MCF 10A (cell line): ENCODE data around the gene IQSEC1. TPM values are rescaled to one million over a fixed set of nuclear protein-coding genes. Genes with fewer than 3 reads are reported as not detected.

ENCODE experiments used
- BruUV-seq: library from RNA; stranded (reverse); fragments of 400-500 nt; replicated peaks from 2 replicates; lab custom pipeline; 2021; lab: Mats Ljungman, UMichigan
- CTCF ChIA-PET: fragments of 300-600 bp; sonication (Branson Sonifier 250); formaldehyde crosslinking; extraction: SDS; loops from one replicate; lab custom pipeline; 2021; ENCODE audit warnings: antibody characterized with exemption, inconsistent platforms; lab: Yijun Ruan, JAX
- POLR2A ChIA-PET: fragments of 300-600, 350-650 bp; sonication (Branson Sonifier 250); formaldehyde crosslinking; extraction: SDS; loops from one replicate; lab custom pipeline; 2020; ENCODE audit warnings: antibody characterized with exemption, inconsistent platforms; lab: Yijun Ruan, JAX
- DNase-seq: peaks from one replicate; pipeline ENCODE4 v3.0.0-alpha.2; 2018; ENCODE audit not compliant: unreplicated experiment
- H3K27ac Mint-ChIP-seq: one replicate; pipeline ENCODE4 v1.8.0; 2022; ENCODE audit warnings: mild to moderate bottlenecking, low read depth, mixed read lengths; ENCODE audit not compliant: unreplicated experiment
- H3K27me3 Mint-ChIP-seq: one replicate; pipeline ENCODE4 v1.8.0; 2022; ENCODE audit warnings: mixed read lengths; ENCODE audit not compliant: insufficient read depth, unreplicated experiment
- H3K36me3 Mint-ChIP-seq: one replicate; pipeline ENCODE4 v1.8.0; 2022; ENCODE audit warnings: mild to moderate bottlenecking, moderate library complexity, mixed read lengths; ENCODE audit not compliant: insufficient read depth, unreplicated experiment
- H3K4me1 Mint-ChIP-seq: one replicate; pipeline ENCODE4 v1.8.0; 2022; ENCODE audit warnings: mixed read lengths; ENCODE audit not compliant: insufficient read depth, unreplicated experiment
- H3K4me3 Mint-ChIP-seq: one replicate; pipeline ENCODE4 v1.8.0; 2022; ENCODE audit warnings: mild to moderate bottlenecking, moderate library complexity, mixed read lengths; ENCODE audit not compliant: unreplicated experiment
- H3K9me3 Mint-ChIP-seq: one replicate; pipeline ENCODE4 v1.8.0; 2022; ENCODE audit warnings: mixed read lengths; ENCODE audit not compliant: unreplicated experiment
- CTCF ChIP-seq: fragments of 200-600 bp; IDR thresholded peaks from one replicate; pipeline ENCODE4 v1.8.0; 2022; ENCODE audit warnings: antibody characterized with exemption, mild to moderate bottlenecking; ENCODE audit not compliant: unreplicated experiment
- intact Hi-C: fragments of 100-400 bp; cut with micrococcal nuclease; formaldehyde crosslinking; loops from 2 replicates; pipeline ENCODE4 v1.14.1; 2022
- total RNA-seq: library from RNA; stranded (reverse); gene quantifications from 2 replicates; pipeline ENCODE4 v1.2.3, GENCODE V29; 2022

The IQSEC1 gene
- total RNA-seq, 1 experiment from 2014 or later = 18.7 TPM

DNA sequence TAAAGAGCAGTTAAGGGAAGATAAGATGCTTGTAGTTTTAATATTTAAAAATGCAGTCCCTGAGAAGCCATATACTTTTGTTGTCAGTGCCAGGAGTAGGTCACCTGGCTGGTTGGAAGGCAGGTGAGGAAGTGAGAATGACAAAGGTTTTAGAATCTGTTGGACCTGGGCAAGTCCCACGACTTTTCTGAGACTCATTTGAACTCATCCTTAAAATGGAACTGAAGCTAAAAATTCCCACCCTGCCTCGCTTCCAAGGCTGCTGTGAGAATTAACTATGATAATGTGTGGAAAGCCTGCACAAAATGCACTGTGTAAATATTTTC lies 77.1 kb downstream of the IQSEC1 start:
- POLR2A ChIA-PET = interaction anchor here (0.5 to 1.3 kb wide), 4 partner anchors 9 to 30 kb away, joined by 3 to 5 read pairs (median 3); no protein-coding TSS in a partner anchor
- CTCF ChIA-PET = interaction anchor here (0.6 to 4.1 kb wide), 15 partner anchors 9 to 843 kb away, joined by 3 to 22 read pairs (median 3); no protein-coding TSS in a partner anchor
- BruUV-seq = no TSS peak

GRCh38 chr3:12995389-12996180 lies 77.6 kb downstream of the IQSEC1 start:
- Mint-ChIP-seq H3K4me1 (no peaks in the 10 kb centered on the region), H3K36me3 (no peaks in the 10 kb centered on the region), H3K27me3 (no peaks in the 10 kb centered on the region), H3K27ac (no peak overlapping the region), H3K4me3 (peak overlapping the region; percentile 90), H3K9me3 (no peaks in the 10 kb centered on the region)
- POLR2A ChIA-PET = interaction anchor here (0.5 to 1.5 kb wide), 9 partner anchors 10 to 456 kb away, joined by 3 to 5 read pairs (median 3); no protein-coding TSS in a partner anchor
- no peak for TF ChIP-seq CTCF
- no peak for DNase-seq
- intact Hi-C loops = loop anchor here (1.0 kb wide), 1 partner anchor 127 kb away; no protein-coding TSS in a partner anchor
- CTCF ChIA-PET = interaction anchor here (0.6 to 4.1 kb wide), 24 partner anchors 10 to 1865 kb away, joined by 3 to 22 read pairs (median 3); no protein-coding TSS in a partner anchor
- no TSS peak for BruUV-seq

More for the DNA sequence above, 77.1 kb downstream of the IQSEC1 start:
- no peaks in the 10 kb centered on the region for H3K4me1 Mint-ChIP-seq
- H3K27ac Mint-ChIP-seq = no peak overlapping the region
- H3K9me3 Mint-ChIP-seq = no peaks in the 10 kb centered on the region
- H3K4me3 Mint-ChIP-seq = no peak overlapping the region
- no peaks in the 10 kb centered on the region for H3K27me3 Mint-ChIP-seq
- intact Hi-C loops = no loop called here
- no peak for DNase-seq
- TF ChIP-seq CTCF = no peak
- H3K36me3 Mint-ChIP-seq = no peaks in the 10 kb centered on the region

GRCh38 chr3:12994607-12995388 lies 78.4 kb downstream of the IQSEC1 start:
- peak; percentile 77 for DNase-seq
- ChIA-PET POLR2A (interaction anchor here (0.5 to 1.5 kb wide), 8 partner anchors 11 to 457 kb away, joined by 3 to 5 read pairs (median 4); no protein-coding TSS in a partner anchor), CTCF (interaction anchor here (0.6 to 4.1 kb wide), 15 partner anchors 10 to 1866 kb away, joined by 3 to 22 read pairs (median 3); no protein-coding TSS in a partner anchor)
- H3K27ac Mint-ChIP-seq = no peak overlapping the region
- no peaks in the 10 kb centered on the region for H3K4me1 Mint-ChIP-seq
- no peaks in the 10 kb centered on the region for H3K36me3 Mint-ChIP-seq
- BruUV-seq = no TSS peak
- H3K4me3 Mint-ChIP-seq = peak overlapping the region; percentile 90
- intact Hi-C loops = loop anchor here (1.0 kb wide), 1 partner anchor 126 kb away; no protein-coding TSS in a partner anchor
- peak; percentile 71 for TF ChIP-seq CTCF
- no peaks in the 10 kb centered on the region for H3K27me3 Mint-ChIP-seq
- no peaks in the 10 kb centered on the region for H3K9me3 Mint-ChIP-seq

DNA sequence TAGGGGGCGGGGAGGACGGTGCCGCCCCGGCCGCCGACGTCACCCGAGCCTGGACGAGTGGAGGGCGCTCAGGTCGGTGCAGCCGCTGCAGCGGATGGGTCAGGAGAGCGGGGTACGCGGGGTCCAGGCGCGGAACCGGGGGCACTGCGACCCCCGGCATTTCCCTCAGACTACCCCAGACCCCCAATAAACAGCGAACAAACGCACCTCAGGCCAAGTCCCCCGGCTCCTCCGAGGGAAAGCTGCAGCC lies 78.9 kb downstream of the IQSEC1 start:
- CTCF ChIA-PET = interaction anchor here (0.9 to 4.1 kb wide), 2 partner anchors 11 to 103 kb away, joined by 3 to 22 read pairs; no protein-coding TSS in a partner anchor
- intact Hi-C loops = no loop called here
- POLR2A ChIA-PET = interaction anchor here (0.5 to 1.5 kb wide), 3 partner anchors 28 to 458 kb away, joined by 3 to 4 read pairs (median 3); no protein-coding TSS in a partner anchor
- no peak overlapping the region for H3K27ac Mint-ChIP-seq
- no peak for TF ChIP-seq CTCF
- H3K9me3 Mint-ChIP-seq = no peaks in the 10 kb centered on the region
- H3K4me3 Mint-ChIP-seq = peak overlapping the region; percentile 90
- H3K4me1 Mint-ChIP-seq = no peaks in the 10 kb centered on the region
- no peaks in the 10 kb centered on the region for H3K36me3 Mint-ChIP-seq
- DNase-seq = no peak
- no peaks in the 10 kb centered on the region for H3K27me3 Mint-ChIP-seq
- no TSS peak for BruUV-seq
